DMS53 (cell line): Measurements from ENCODE around the gene CADPS2.
A peak's percentile ranks its signal among the peaks of the same experiment; 100 is the strongest.

Experiments
- DNase-seq: peaks from one replicate; lab custom pipeline; 2025; lab: John Stamatoyannopoulos, UW

Gene CADPS2

GRCh38 chr7:122290476-122290875, 595.8 kb downstream of the CADPS2 start:
- DNase-seq, result peak; percentile 23

- no peak for DNase-seq
These were observed 596.8 kb downstream of the CADPS2 start for GRCh38 chr7:122289426-122289825.

DNA sequence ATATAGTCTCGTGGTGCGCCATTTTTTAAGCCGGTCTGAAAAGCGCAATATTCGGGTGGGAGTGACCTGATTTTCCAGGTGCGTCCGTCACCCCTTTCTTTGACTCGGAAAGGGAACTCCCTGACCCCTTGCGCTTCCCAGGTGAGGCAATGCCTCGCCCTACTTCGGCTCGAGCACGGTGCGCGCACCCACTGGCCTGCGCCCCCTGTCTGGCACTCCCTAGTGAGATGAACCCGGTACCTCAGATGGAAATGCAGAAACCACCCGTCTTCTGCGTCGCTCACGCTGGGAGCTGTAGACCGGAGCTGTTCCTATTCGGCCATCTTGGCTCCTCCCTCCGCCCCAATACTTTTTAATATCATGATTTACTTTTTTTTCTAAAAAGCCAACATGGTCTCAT, 601.7 kb downstream of the CADPS2 start:
- DNase-seq, result peak; percentile 64

- DNase-seq, result no peak
These were observed 613.1 kb downstream of the CADPS2 start for GRCh38 chr7:122273117-122273516.

DNA sequence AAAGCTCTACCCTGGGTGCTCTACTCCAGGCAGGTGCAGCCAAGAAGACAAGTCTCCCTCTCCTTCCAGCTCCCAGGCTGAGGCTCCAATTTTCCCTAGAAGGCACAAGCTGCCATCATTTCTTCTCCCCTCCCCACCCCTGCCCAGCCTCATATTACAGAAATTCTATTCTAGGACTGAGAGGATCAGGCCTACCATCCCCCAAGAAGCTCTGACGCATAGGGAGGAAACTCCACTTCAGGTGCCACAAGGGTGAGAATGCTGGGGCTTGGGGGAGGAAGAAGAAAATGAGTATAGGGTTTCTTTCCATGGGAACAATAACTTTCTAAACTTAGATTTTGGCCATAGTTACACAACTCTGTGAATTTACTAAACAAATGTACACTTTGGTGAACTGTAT, 617.0 kb downstream of the CADPS2 start:
- no peak for DNase-seq
